T follicular helper cell (primary cell): Measurements from ENCODE around the gene KIAA0319L.

Source experiments
- DNase-seq: peaks from one replicate; pipeline ENCODE4 v3.0.0-alpha.2; 2020; ENCODE audit warnings: low read depth

Gene KIAA0319L

GRCh38 chr1:35563166-35563565 is 6.0 kb upstream of the KIAA0319L start:
- no peak for DNase-seq

DNA sequence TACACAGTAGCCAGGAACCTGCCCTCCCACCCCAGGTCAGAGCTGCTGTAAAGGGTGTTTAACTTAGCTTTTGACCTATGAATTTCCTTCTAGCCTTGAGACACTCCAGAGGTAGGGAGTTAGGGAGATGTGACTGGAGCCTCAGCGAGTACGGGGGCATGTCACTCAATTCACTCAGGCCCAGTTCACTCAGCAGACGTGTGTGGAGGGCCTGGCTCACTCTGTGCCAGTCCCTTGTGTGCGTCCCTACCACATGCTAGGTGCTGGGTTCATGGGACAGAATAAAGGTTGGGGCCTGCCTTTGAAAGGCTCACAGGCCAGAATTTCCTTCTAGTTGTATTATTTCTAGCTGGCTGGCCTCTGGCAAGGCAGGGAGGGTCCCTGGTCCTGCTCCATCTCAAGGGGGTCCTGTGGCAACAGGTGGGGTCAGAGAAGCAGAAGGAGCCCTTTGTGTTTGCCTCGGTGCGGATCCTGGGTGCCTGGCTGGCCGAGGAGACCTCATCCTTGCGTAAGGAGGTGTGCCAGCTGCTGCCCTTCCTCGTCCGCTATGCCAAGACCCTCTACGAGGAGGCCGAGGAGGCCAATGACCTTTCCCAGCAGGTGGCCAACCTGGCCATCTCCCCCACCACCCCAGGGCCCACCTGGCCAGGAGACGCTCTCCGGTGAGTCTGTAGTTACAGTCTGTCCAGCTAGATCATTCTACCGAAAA is 4.9 kb upstream of the KIAA0319L start:
- DNase-seq = no peak

DNA sequence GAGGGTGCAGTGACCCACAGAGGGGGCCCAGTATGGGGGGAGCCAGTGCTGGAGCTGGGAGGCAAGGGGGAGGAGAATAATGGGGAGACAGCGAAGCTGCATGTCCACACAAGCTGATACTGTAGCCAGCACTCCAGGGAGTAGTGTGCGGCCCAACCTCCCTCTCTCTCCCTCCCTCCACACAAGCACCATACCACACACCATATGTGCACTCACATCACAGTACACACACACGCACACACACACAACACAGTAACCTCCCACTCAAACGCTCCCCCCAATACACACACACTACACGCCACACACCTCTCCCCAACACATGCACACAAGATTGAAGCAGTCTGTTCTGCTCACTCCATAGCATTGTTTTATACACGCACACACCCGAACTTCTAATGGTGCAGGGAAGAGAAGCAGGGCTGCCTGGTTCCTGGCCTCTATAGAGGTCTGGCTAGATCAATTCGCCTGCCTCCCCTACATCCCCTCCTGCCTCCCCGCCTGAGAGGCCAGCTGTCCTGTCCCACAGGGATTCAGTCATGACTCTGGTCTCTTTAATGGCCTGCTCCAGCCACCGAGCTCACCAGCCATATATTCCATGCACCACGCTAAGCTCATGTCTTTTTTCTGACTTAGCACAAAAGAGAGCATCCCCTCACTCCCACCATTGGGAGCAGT is 4.2 kb upstream of the KIAA0319L start:
- no peak for DNase-seq

- no peak for DNase-seq
Observed at GRCh38 chr1:35560256-35561225, 3.3 kb upstream of the KIAA0319L start.

- DNase-seq = no peak
Observed at GRCh38 chr1:35559317-35559944, 2.2 kb upstream of the KIAA0319L start.

GRCh38 chr1:35558374-35559316 is 1.4 kb upstream of the KIAA0319L start:
- no peak for DNase-seq

DNA sequence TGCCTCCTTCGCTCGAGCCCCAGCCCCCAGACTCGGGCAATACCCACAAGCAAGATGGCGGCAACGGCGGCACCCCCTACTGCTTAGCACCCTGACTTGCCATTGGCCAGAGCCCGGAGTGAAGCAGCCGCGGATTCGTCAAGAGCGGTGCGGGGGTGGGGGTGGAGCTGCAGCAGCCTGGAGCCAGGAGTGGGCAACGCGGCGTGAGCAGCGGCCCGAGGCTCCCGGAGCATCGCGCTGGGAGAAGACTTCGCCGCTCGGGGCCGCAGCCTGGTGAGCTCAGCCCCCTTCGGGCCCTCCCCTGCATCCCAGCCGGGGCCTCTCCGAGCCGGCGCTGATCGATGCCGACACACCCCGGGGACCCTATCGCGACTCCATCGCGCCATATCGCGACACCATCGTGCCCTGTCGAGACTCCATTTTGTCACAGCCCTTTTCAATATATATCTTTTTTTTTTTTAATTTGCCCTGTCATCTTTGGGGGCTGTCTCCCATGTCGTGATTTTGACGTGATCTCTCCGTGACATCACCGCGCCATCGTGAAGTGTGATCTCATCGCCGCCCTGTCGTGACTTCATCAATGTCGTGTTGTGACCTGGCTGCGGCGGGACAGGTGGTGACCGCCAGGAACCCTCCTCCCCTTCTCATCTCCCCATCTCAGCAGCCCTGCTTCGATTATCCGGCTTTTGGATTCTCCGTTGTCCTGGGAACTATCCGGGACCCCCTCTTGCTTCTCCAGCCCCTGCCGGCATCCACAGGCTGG is 589 bp upstream of the KIAA0319L start, which contains the start of gene NCDN:
Gene NCDN (plus strand): TSS at position 189 of the 763 bp plus-strand sequence. CDS start 392 bp downstream, at position 581.
- peak; percentile 93 for DNase-seq

DNA sequence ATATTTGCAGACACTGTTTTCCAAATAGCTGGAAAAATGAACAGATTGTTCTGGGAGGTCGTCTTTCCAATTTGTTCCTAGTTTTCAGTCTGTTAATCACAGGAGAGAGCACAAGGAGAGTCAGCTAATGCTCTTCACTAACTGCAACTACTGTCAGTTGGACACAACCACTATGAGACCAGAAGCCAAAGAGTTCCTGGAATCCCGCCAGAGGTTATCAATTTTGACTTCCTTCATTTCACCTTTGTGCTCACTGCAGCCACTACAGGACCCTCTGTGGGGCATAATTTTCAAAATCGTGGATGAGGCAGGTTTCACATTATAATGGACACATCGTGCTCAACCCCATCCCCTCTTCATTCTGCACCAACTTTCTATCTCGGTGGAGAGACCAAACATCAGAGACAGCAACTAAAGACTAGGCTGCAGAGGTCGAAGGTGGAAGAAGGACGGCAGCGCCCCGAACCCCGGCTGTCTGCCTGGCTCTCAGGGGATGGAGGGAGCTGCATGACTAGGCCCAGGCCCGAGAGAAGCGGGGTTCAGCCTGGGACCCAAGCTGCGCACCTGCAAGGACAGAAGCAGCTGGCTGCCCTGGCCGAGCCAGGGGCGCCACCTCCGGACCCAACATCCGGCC is 602 bp downstream of the KIAA0319L start:
- DNase-seq = no peak

- no peak for DNase-seq
Observed at GRCh38 chr1:35555601-35556477, 1.4 kb downstream of the KIAA0319L start.

DNA sequence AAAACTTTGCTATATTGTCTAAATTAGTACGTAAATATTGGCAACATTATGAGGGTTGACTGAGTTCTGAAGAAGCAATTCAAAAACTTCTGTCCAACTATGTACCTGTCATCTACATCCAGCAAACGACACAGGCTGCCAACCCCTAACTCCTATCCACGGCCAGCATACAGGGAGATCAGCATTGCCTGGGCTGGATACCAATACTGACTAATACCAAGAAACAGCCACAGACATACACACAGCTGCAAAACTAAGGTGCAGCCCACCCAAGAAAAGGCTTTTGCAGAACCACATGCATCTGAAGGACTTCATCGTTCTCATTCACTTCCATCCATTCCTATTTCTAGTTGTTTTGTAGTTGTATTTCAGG is 2.0 kb downstream of the KIAA0319L start:
- no peak for DNase-seq

DNA sequence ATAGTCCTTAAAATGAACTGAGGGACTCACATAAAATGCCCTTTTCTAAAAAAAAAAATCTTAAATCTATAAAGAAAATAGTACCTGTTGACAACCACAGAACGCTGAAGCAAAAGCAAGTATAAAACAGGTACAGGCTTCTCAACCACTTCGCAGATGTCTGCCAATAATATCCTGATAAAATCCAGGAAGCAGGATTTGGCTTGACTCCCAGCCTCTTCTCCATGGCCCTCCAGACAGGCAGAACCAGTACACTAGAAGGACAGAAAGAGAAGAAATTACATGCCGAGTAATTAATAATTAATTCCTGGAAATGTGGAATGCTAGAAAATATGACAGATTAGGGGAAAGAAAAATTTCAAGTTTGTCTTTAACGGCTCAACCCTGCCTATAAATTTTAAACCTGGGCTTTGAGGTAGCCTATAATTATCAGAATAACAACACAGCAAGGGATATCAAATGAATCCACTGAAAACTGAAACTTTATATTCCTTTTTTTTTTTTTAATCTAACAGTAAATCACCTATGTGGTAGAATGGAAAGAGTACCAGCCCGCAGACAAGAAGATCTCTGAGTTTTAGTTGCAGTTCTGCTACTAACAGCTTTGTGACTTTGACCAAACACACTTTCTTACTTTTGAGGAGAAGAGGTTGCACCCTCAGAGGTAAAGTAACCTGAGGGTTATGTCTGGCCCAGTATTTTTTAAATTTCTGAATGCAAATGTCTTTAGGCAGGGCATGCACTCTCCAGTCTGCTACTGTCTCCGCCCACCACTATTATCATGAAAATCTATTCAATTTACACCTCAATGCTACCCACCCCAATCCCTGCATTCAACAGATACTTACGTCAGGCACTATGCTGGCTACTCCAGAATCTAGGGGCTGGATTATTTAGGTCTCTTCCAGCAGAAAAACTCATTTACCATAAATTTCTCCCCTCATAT is 2.7 kb downstream of the KIAA0319L start:
- no peak for DNase-seq

DNA sequence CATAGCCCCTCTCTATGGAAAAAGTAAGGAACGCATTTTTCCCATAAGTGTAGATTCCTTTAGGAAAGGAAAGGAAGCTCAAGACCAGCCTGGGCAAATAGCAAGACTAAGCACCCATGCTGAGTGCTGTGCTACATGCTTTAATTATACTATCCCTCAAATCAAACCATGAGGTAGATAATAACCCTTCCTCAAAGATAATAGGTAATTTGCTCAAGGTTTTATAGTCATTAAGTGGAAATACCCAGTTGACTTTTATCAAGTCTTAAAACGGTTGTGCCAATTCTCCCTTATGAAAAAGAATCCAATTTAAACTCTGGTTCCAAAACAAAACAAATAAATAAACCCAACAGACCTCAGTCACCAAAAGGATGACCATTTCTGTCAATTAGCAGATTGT is 3.4 kb downstream of the KIAA0319L start:
- no peak for DNase-seq

DNA sequence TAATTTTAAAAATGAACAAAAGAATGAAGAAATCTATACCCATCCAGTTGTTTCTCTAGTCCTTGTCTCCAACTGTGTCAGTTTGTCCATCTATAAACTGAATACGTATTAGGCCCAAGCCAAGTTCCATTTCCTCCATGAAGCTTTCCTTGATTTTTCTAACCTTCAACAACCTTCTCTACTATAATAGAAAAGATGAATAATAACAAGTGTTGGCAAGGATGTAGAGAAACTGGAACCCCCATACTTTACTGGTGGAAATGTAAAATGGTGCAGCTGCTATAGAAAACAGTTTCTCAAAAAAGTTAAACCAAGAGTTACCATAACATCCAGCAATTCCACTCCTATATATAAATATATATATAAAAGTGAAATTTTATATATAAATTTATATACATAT is 10.6 kb downstream of the KIAA0319L start:
- no peak for DNase-seq

GRCh38 chr1:35544976-35545375 is 12.2 kb downstream of the KIAA0319L start:
- peak; percentile 39 for DNase-seq

DNA sequence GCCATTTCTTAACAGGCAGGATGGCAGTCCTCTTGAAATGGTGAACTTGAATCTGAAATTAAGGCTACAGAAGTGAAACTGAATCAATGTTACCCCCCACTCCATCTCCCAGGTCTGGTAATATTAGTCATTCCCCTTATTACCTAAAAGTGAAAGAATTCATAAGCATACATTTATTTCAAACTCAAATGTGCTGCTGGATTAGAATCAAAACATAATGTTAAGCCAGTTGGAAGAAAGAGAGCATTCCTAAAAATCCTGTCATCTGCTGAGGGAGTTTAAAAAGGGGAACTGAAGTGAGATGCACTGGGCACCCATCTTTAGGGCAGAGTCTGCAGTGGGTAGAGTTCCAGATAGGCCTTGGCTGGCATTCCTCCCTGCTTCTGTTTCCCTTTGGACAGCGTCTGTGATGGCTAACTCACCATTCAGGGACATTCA is 17.4 kb downstream of the KIAA0319L start:
- no peak for DNase-seq

- DNase-seq = no peak
Observed at GRCh38 chr1:35539073-35539823, 18.0 kb downstream of the KIAA0319L start.

DNA sequence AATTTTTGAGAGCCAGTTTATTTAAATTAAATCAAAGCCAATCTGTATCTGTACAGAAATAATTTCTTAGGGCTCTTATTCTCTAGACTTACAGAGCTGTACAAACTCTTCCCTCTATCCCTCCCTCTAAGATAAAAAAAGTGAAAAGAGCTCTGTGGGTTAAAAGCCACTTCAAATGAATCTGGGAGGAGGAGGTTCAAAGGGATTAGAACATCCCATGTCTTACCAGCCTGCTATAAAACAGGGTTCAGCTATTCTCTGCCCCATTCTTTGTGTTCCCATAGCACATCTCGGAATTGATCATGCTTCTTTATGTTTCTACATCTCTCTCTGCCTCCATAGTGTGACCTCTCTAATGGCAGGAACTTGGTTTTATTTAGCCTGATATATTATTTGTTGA is 19.4 kb downstream of the KIAA0319L start:
- DNase-seq = no peak
